T-helper 1 cell treated with Interleukin-12 subunit alpha and Interleukin-12 subunit beta and Interleukin-4 antibody, amounts not matched to agents 30 μg/mL and 1 μg/mL, for 36 hours (primary cell): ENCODE data around the gene IQCK.

ENCODE experiments used
- H3K27ac Mint-ChIP-seq: one replicate; pipeline ENCODE4 v1.8.0; 2021; ENCODE audit warnings: mild to moderate bottlenecking, mixed read lengths
- H3K27me3 Mint-ChIP-seq: one replicate; pipeline ENCODE4 v1.8.0; 2021; ENCODE audit warnings: low read depth, mixed read lengths
- H3K36me3 Mint-ChIP-seq: one replicate; pipeline ENCODE4 v1.8.0; 2021; ENCODE audit warnings: low read depth, mixed read lengths
- H3K4me1 Mint-ChIP-seq: one replicate; pipeline ENCODE4 v1.8.0; 2021; ENCODE audit warnings: low read depth, mixed read lengths
- H3K4me3 Mint-ChIP-seq: one replicate; pipeline ENCODE4 v1.8.0; 2021; ENCODE audit warnings: mild to moderate bottlenecking, moderate library complexity, mixed read lengths
- H3K9me3 Mint-ChIP-seq: one replicate; pipeline ENCODE4 v1.8.0; 2021; ENCODE audit warnings: mixed read lengths

The IQCK gene

GRCh38 chr16:19848756-19849155 is 130.7 kb downstream of the IQCK start:
- Mint-ChIP-seq H3K4me1 (no peaks in the 10 kb centered on the region), H3K27ac (no peak overlapping the region), H3K36me3 (no peaks in the 10 kb centered on the region), H3K4me3 (no peak overlapping the region), H3K27me3 (no peaks in the 10 kb centered on the region), H3K9me3 (no peaks in the 10 kb centered on the region)

DNA sequence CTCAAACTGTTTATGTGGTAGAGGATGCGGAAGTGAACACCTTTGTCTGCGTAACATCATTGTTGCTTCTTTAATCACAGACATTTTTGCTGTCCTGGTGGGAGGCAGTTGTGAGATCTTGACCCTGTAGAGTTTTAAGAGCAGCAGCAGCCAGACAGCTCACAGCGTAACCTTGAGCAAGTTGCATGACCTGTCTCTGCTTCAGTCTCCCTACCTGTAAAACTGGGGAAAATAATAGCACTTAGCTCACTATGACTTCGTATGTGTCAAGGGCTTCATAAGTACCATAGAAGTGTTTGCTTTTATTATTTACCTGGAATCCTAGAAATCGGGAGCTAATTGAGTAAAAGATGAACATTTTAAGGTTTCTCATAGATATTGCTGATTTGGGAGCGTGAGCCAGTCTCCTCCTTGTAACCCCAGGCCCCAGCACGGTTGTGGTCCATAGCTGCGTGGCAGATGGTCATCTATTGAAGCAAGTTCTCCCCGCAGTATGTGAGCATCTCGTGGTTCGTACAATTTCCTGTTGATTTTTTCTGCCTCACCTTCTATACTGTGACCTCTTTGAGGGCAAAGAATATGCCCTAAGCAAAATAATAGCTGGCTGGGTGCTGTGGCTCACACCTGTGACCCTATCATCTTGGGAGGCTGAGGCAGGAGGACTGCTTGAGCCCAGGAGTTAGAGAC is 132.2 kb downstream of the IQCK start:
- H3K4me1 Mint-ChIP-seq = no peaks in the 10 kb centered on the region
- H3K36me3 Mint-ChIP-seq = no peaks in the 10 kb centered on the region
- H3K9me3 Mint-ChIP-seq = no peaks in the 10 kb centered on the region
- H3K27me3 Mint-ChIP-seq = no peaks in the 10 kb centered on the region
- no peak overlapping the region for H3K4me3 Mint-ChIP-seq
- no peak overlapping the region for H3K27ac Mint-ChIP-seq

DNA sequence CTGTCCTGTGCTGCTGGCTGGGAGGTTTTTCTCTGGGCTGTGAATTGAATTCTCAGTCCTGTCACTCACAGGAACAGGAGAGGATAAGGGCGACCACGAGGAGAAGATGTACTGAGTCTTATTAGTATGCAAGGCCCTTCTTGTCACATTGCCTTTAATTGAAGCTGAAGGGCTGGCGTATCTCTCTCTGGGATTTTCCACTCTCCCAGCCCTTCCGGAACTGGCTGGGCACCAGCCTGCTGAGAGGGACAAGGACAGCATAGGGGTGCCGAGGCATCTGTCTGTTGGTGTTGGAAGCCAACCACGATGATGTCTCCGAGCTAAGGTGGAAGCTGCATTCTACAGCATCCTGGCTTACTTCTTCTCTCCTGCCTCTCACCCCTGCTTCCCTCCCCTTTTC is 133.4 kb downstream of the IQCK start:
- H3K27ac Mint-ChIP-seq = no peak overlapping the region
- H3K4me1 Mint-ChIP-seq = no peaks in the 10 kb centered on the region
- H3K4me3 Mint-ChIP-seq = no peak overlapping the region
- no peaks in the 10 kb centered on the region for H3K9me3 Mint-ChIP-seq
- no peaks in the 10 kb centered on the region for H3K27me3 Mint-ChIP-seq
- H3K36me3 Mint-ChIP-seq = no peaks in the 10 kb centered on the region

GRCh38 chr16:19853132-19853741 is 135.2 kb downstream of the IQCK start:
- Mint-ChIP-seq H3K27me3 (no peaks in the 10 kb centered on the region), H3K27ac (no peak overlapping the region), H3K4me1 (no peaks in the 10 kb centered on the region), H3K36me3 (no peaks in the 10 kb centered on the region), H3K4me3 (no peak overlapping the region), H3K9me3 (no peaks in the 10 kb centered on the region)

DNA sequence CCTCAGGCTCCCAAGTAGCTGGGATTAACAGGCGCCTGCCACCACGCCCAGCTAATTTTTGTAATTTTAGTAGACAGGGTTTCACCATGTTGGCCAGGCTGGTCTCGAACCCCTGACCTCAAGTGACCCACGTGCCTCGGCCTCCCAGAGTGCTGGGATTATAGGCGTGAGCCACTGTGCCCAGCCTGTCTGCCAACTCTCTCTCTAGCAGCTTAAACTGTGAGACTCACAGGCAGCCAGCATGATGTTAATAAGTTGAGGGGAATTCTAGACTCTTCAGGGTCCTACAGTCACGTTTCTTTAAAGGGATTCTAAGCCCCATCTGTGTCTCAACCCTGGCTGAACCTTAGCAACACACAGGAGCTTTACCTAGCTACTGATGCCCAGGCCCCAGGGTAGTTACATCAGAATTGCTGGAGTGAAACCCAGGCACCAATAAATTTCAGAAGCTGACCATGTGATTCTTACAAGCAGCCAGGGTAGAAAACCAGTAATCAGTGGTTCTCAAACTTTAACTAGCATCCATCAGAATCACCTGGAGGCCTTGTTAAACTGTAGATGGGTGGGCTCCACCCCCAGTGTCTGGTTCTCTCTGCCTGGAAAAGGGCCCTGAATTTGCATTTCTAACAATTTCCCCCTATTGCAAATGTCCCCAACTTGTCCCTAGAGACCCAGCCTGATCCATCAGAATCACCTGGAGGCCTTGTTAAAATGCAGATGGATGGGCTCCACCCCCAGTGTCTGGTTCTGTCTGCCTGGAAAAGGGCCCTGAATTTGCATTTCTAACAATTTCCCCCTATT is 135.9 kb downstream of the IQCK start:
- no peak overlapping the region for H3K27ac Mint-ChIP-seq
- H3K36me3 Mint-ChIP-seq = no peaks in the 10 kb centered on the region

GRCh38 chr16:19854543-19854876 is 136.4 kb downstream of the IQCK start:
- no peak overlapping the region for H3K27ac Mint-ChIP-seq
- no peaks in the 10 kb centered on the region for H3K27me3 Mint-ChIP-seq
- no peaks in the 10 kb centered on the region for H3K9me3 Mint-ChIP-seq
- no peak overlapping the region for H3K4me3 Mint-ChIP-seq
- H3K4me1 Mint-ChIP-seq = no peaks in the 10 kb centered on the region
- no peaks in the 10 kb centered on the region for H3K36me3 Mint-ChIP-seq

More for the DNA sequence above, 135.9 kb downstream of the IQCK start:
- Mint-ChIP-seq H3K27me3 (no peaks in the 10 kb centered on the region), H3K4me3 (no peak overlapping the region), H3K9me3 (no peaks in the 10 kb centered on the region), H3K4me1 (no peaks in the 10 kb centered on the region)

DNA sequence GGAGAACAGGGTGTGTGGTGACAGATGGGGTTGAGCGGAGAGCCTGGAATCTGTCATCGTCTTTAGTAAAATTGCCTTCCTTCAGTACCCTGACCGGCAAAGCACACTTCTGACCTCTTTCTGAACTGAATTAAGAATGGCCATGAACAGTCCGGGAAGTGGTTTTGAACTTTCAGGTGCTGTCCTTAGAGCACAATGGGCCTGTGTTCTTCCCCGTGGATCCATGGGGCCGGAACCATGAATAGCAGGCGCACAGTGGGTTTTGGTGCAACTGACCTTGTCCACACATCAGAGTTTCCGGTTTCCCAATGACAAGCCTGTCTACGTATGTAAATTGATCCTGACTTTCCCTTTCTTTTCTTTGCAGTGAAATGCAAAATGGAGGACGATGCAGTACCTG is 138.0 kb downstream of the IQCK start:
- Mint-ChIP-seq H3K27ac (no peak overlapping the region), H3K36me3 (no peaks in the 10 kb centered on the region), H3K4me1 (no peaks in the 10 kb centered on the region), H3K9me3 (no peaks in the 10 kb centered on the region), H3K27me3 (no peaks in the 10 kb centered on the region), H3K4me3 (no peak overlapping the region)

DNA sequence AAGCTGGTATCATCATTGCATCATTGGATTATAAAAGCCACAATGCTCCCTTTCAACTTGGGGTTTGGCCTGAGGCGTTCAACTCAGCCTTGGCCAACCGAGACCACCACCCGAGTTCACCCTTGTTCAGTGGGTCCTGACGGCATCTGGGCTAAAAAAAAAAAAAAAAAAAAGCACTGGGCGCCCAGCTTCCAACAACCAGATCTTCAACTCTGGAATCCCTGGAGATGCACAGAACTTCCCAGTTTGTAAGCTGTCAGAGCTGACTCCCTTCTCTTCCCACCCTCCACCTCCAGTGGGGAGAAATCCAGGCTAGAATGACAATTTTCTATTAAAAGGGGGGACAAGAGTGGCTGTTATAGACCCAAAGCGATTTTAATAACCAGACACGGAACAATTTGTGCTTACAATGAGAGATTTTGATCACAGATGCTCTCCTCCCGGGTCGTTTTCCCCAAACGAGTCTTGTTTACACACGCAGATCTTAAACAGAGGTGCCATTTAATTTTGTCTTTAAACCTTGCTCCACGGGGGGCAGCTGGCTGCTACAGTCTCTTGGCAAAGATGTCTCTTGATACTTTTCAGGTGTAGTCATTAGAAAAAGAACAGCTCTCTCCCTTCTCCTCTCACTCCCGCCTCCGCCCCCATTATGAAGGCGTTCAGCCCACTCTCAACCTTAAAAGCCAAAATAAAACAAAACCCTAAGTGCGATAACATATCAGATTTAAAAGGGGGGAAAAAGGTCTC is 139.7 kb downstream of the IQCK start:
- Mint-ChIP-seq H3K4me1 (no peaks in the 10 kb centered on the region), H3K9me3 (no peaks in the 10 kb centered on the region), H3K36me3 (no peaks in the 10 kb centered on the region), H3K27me3 (no peaks in the 10 kb centered on the region), H3K4me3 (no peak overlapping the region), H3K27ac (no peak overlapping the region)

DNA sequence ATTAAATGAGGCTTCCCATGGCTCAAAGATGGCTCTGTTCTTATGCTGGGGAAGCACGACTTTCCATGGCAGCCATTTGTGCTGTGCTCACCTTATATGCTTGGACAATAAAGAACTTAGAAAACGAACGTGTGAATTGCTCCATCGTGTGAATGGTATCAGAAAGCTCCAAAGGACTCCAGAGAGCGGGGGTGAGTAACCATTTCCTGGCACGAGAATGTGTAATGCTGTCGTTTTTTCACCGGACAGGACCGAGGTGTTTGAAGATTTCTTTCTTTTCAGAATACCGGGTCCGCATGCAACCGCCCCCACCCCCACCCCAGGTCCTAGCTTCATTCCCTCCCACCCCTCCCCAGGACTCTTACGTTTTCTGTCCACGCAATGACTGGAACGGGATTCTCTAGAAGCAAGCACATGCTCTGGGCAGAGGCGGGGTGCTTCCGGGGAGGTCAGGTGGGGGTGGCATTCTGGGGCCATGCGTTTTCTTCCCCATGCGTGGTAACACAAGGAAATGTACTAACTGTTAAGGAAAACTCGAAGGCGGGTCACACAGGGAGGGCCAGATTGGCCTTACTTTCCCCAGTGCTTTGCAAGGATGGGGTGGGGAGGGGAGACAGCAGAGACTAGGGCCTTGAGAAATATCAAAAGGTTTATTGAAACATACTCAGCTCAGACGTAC is 140.4 kb downstream of the IQCK start:
- no peak overlapping the region for H3K27ac Mint-ChIP-seq
- H3K4me1 Mint-ChIP-seq = no peaks in the 10 kb centered on the region
- H3K27me3 Mint-ChIP-seq = no peaks in the 10 kb centered on the region
- no peaks in the 10 kb centered on the region for H3K9me3 Mint-ChIP-seq
- no peaks in the 10 kb centered on the region for H3K36me3 Mint-ChIP-seq
- H3K4me3 Mint-ChIP-seq = no peak overlapping the region

GRCh38 chr16:19859166-19859565 is 141.1 kb downstream of the IQCK start:
- no peaks in the 10 kb centered on the region for H3K27me3 Mint-ChIP-seq
- no peaks in the 10 kb centered on the region for H3K4me1 Mint-ChIP-seq
- H3K9me3 Mint-ChIP-seq = no peaks in the 10 kb centered on the region
- no peaks in the 10 kb centered on the region for H3K36me3 Mint-ChIP-seq
- H3K27ac Mint-ChIP-seq = no peak overlapping the region
- no peak overlapping the region for H3K4me3 Mint-ChIP-seq

DNA sequence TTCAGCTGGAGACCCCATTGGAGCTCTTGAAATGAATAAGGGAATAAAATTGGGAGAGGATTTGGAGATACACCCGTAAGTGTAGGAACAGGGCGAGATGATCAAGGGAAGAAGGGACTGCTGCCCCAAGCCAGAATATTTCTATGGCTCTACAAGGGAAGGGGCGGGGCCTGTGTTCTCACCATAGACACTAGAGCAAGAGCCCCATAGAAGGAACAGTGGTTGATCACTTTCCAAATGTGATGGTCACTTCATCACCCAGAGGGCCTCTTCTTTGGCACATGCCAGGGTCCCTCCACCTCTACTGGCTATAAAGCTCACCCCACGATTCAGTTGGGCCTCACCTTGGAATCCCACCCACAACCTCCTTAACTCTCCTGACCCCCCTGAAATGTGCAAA is 141.5 kb downstream of the IQCK start:
- Mint-ChIP-seq H3K9me3 (no peaks in the 10 kb centered on the region), H3K4me3 (no peak overlapping the region), H3K27ac (no peak overlapping the region), H3K4me1 (no peaks in the 10 kb centered on the region), H3K36me3 (no peaks in the 10 kb centered on the region), H3K27me3 (no peaks in the 10 kb centered on the region)

DNA sequence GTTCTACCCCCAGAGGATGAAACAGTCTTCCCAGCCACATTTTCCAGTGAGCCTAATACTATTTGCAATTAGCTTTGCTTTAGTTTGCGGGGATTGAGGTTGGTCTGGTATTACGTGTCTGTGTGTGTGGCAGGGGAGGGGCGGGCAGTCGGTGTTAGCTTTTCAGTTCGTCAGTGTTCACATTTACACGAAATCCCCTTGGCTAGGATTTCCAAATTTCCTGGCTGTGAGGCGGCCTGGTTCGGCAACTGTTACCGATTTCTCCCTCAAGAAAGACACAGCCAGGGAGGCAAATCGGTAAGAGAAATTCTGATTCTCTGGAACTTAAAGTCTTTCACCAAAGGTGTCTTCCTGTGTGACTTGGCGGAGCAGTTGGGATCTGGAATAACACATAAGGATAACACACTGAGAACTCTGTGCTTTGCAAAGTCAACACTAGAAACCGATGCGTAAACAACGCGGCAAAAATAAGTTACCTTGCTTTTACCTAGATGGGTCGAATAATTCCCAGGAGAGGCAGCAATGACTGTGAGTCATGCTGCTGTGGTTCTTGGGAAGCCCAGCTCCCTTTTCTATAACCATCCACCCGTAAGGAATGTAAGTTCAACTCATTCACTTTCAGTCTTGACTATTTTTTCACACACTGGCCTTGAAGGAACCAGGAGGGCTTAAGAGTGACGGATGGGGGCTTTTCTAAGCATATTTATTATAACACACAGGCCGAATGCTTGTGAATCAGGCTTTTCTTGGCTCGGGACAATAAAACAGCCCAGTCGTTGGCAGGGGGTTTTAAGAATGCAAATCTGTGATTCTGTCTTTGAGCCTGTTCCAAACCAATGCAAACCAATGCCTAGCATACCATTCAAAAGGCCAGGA is 142.3 kb downstream of the IQCK start:
- Mint-ChIP-seq H3K27ac (no peak overlapping the region), H3K9me3 (no peaks in the 10 kb centered on the region), H3K4me3 (no peak overlapping the region), H3K36me3 (no peaks in the 10 kb centered on the region), H3K4me1 (no peaks in the 10 kb centered on the region), H3K27me3 (no peaks in the 10 kb centered on the region)

DNA sequence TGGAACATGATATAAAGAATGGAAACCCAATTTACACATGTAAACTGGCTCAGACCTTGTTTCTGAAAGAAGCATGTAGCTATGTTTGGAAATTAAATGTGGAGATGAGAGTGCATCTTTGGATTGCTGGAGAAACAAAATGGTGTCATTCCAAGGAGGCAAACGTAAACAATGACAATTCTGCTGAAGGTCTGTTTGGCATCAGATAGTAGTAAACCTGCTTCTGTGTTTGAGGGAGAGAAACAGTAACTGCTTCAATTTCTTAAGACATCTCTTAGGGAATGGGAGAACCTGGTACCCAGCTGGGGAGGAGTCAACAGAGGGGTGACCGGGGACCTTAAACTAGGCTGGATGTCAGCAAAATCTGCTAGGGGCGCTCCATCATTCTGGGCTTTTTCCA is 143.1 kb downstream of the IQCK start:
- Mint-ChIP-seq H3K4me1 (no peaks in the 10 kb centered on the region), H3K4me3 (no peak overlapping the region), H3K36me3 (no peaks in the 10 kb centered on the region), H3K9me3 (no peaks in the 10 kb centered on the region), H3K27ac (no peak overlapping the region), H3K27me3 (no peaks in the 10 kb centered on the region)
